ENCODE measurements around the gene MASP2.

- TF ChIP-seq POLR2A (IDR thresholded peaks at IDR 0.05; ENCODE audit: low read length) (no peak), GATA1 (IDR thresholded peaks at IDR 0.05; ENCODE audit: low read depth, low read length) (no peak)
Measured at GRCh38 chr1:11065796-11066195, 18.8 kb upstream of the MASP2 start.

Data from erythroblast (primary cell).